ENCODE data around the gene SRSF3.

The SRSF3 gene

DNA sequence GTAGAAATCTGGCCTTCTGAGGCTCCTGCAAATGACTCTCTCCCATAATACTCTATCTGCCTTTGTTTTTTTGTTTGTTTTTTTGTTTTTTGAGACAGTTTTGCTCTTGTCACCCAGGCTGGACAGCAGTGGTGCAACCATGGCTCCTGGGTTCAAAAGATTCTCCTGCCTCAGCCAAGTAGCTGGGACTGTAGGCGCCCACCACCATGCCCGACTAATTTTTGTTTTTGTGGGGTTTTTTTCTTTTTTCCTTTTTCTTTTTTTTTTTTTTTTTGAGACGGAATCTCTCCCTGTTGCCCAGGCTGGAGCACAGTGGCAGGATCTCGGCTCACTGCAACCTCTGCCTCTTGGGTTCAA, 30.3 kb upstream of the SRSF3 start:
- no peaks in the 10 kb centered on the region for H3K36me3 ChIP-seq (ENCODE audit: low read length)
- no peaks in the 10 kb centered on the region for H3K9me3 ChIP-seq (ENCODE audit: insufficient read depth, low read length)
- H3K27ac ChIP-seq (ENCODE audit: low read depth, low read length): no peak overlapping the region
- H3K27me3 ChIP-seq (ENCODE audit: low read length): no peaks in the 10 kb centered on the region
- no peaks in the 10 kb centered on the region for H4K20me1 ChIP-seq (ENCODE audit: low read depth, low read length)
- H3K79me2 ChIP-seq (ENCODE audit: insufficient read depth, low read length): no peaks in the 10 kb centered on the region
- no peaks in the 10 kb centered on the region; the same call in 1 of the 2 replicates for H3F3A ChIP-seq (ENCODE audit: insufficient read depth)
- no peak overlapping the region for H3K4me3 ChIP-seq (ENCODE audit: insufficient read depth, low read length, poor library complexity, severe bottlenecking)
- no peak overlapping the region for H2AFZ ChIP-seq (ENCODE audit: low read depth, low read length, severe bottlenecking)
- no peak for TF ChIP-seq EZH2phosphoT487 (conservative IDR thresholded peaks at IDR 0.05; ENCODE audit: low read length)
- TF ChIP-seq CTCF (IDR thresholded peaks at IDR 0.05; ENCODE audit: insufficient read depth, low read length, poor library complexity, severe bottlenecking): no peak
- no peaks in the 10 kb centered on the region for H3K9me2 ChIP-seq (replicated peaks; ENCODE audit: insufficient read depth, low read length)
- H3K4me2 ChIP-seq (ENCODE audit: low read depth, low read length, poor library complexity, severe bottlenecking): no peak overlapping the region
- no peak overlapping the region for H3K9ac ChIP-seq (ENCODE audit: low read length)

DNA sequence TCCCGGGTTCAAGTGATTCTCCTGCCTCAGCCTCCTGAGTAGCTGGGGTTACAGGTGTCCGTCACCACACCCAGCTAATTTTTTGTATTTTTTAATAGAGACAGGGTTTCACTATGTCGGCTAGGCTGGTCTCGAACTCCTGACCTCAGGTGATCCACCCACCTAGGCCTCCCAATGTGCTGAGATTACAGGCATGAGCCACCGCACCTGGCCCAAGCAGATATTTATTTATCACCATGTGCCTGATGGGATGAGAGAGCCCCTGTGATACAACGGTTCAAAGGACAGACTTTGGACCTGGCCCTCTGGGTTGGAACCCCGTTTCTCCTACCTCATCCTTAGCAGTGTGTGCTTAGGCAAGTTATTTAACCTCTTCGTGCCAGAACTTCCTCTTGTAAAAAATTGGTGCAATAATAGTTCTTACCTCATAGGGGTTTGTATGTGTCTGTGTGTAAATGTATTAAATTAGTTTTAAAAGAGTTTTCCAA, 27.7 kb upstream of the SRSF3 start:
- Histone ChIP-seq H3K9ac (ENCODE audit: low read length) (no peak overlapping the region), H3K79me2 (ENCODE audit: insufficient read depth, low read length) (no peaks in the 10 kb centered on the region), H3K36me3 (ENCODE audit: low read length) (no peaks in the 10 kb centered on the region), H3F3A (ENCODE audit: insufficient read depth) (no peaks in the 10 kb centered on the region), H3K9me3 (ENCODE audit: insufficient read depth, low read length) (no peaks in the 10 kb centered on the region), H3K9me2 (replicated peaks; ENCODE audit: insufficient read depth, low read length) (no peaks in the 10 kb centered on the region), H4K20me1 (ENCODE audit: low read depth, low read length) (no peaks in the 10 kb centered on the region), H3K27ac (ENCODE audit: low read depth, low read length) (no peak overlapping the region), H3K4me2 (ENCODE audit: low read depth, low read length, poor library complexity, severe bottlenecking) (no peak overlapping the region), H2AFZ (ENCODE audit: low read depth, low read length, severe bottlenecking) (no peak overlapping the region), H3K4me3 (ENCODE audit: insufficient read depth, low read length, poor library complexity, severe bottlenecking) (no peak overlapping the region), H3K27me3 (ENCODE audit: low read length) (no peaks in the 10 kb centered on the region)
- TF ChIP-seq EZH2phosphoT487 (conservative IDR thresholded peaks at IDR 0.05; ENCODE audit: low read length) (no peak), CTCF (IDR thresholded peaks at IDR 0.05; ENCODE audit: insufficient read depth, low read length, poor library complexity, severe bottlenecking) (no peak)

- no peak overlapping the region for H3K4me3 ChIP-seq (ENCODE audit: insufficient read depth, low read length, poor library complexity, severe bottlenecking)
- no peak overlapping the region for H2AFZ ChIP-seq (ENCODE audit: low read depth, low read length, severe bottlenecking)
- H3K79me2 ChIP-seq (ENCODE audit: insufficient read depth, low read length): no peaks in the 10 kb centered on the region
- H4K20me1 ChIP-seq (ENCODE audit: low read depth, low read length): no peaks in the 10 kb centered on the region
- no peak overlapping the region for H3K9ac ChIP-seq (ENCODE audit: low read length)
- peaks cover 6% of the 10 kb centered on the region; the same call in 1 of the 2 replicates for H3K9me3 ChIP-seq (ENCODE audit: insufficient read depth, low read length)
- H3K9me2 ChIP-seq (replicated peaks; ENCODE audit: insufficient read depth, low read length): no peaks in the 10 kb centered on the region
- no peak overlapping the region for H3K4me2 ChIP-seq (ENCODE audit: low read depth, low read length, poor library complexity, severe bottlenecking)
- H3K27me3 ChIP-seq (ENCODE audit: low read length): no peaks in the 10 kb centered on the region
- no peaks in the 10 kb centered on the region for H3F3A ChIP-seq (ENCODE audit: insufficient read depth)
- H3K36me3 ChIP-seq (ENCODE audit: low read length): peaks cover 8% of the 10 kb centered on the region
- TF ChIP-seq EZH2phosphoT487 (conservative IDR thresholded peaks at IDR 0.05; ENCODE audit: low read length): no peak
- TF ChIP-seq CTCF (IDR thresholded peaks at IDR 0.05; ENCODE audit: insufficient read depth, low read length, poor library complexity, severe bottlenecking): no peak
- H3K27ac ChIP-seq (ENCODE audit: low read depth, low read length): no peak overlapping the region
Observed at GRCh38 chr6:36570264-36570663, 23.9 kb upstream of the SRSF3 start.

Measured in SU-DHL-6 (cell line).